ENCODE data around the gene GDNF.

Gene GDNF

DNA sequence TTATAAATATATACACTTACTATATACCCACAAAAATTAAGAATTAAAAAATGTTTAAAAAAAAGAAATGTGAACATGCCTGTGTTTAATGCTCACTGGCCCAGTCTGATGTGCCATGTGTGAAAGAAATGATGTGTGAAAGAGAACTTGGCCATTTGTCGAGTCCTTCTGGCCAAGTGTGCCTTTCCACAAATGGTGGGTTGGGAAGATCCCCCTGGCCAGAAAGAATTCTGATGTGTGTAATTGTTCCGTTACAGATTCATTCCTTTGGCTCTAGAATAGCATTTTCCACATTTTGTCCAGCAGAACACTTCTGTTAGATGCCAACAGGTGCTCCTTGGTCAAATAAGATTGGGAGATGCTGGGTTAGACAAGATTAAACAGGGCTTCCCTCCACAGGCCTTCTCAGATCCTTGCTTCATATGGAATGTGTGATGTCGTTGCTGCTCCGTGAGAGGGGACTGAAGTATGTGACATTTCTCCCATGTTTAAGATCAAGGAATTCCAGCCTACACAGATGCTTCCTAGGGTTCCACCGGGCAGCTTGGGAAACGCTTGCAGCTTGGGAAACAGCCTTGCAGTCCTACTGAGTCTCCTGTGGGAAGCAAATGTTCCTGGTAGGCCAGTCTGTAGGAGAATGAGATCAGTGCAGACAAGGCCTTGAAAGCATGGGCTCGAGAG lies 32.1 kb downstream of the GDNF start:
- Histone ChIP-seq H3K4me2 (ENCODE audit: insufficient read depth, low read length, poor library complexity, severe bottlenecking) (no peak overlapping the region), H2BK120ac (ENCODE audit: low read depth, low read length) (no peak overlapping the region), H3K27me3 (ENCODE audit: control insufficient read depth in 3 of 3, insufficient read depth in 3 of 3, low read depth in 1 of 3, low read length in 3 of 3) (peaks cover 0 to 3% (median 0%) of the 10 kb centered on the region in 3 experiments), H3K18ac (ENCODE audit: low read length) (no peak overlapping the region), H2AK5ac (ENCODE audit: low read depth, low read length) (no peak overlapping the region), H2BK15ac (ENCODE audit: low read length) (no peak overlapping the region), H4K8ac (ENCODE audit: low read depth, low read length) (no peak overlapping the region), H3K4me3 (ENCODE audit: low read length in 2 of 2) (no peak overlapping the region), H3K4ac (ENCODE audit: low read length) (no peak overlapping the region), H3K9me3 (replicated peaks in 1 of 2; ENCODE audit: control insufficient read depth in 2 of 2, insufficient read depth in 1 of 2, low read depth in 1 of 2, low read length in 2 of 2) (peaks cover 0 to 2% of the 10 kb centered on the region in 2 donors), H3K27ac (replicated peaks; ENCODE audit: low read length) (no peak overlapping the region), H4K91ac (ENCODE audit: low read depth, low read length, poor library complexity) (no peak overlapping the region), H3K36me3 (replicated peaks in 1 of 2; ENCODE audit: control insufficient read depth in 2 of 2, insufficient read depth in 2 of 2, low read length in 2 of 2) (no peaks in the 10 kb centered on the region), H3K4me1 (ENCODE audit: control insufficient read depth in 2 of 2, insufficient read depth in 1 of 2, low read depth in 1 of 2, low read length in 2 of 2) (no peaks in the 10 kb centered on the region), H2BK5ac (ENCODE audit: low read length) (no peak overlapping the region), H3K14ac (ENCODE audit: low read length) (no peak overlapping the region), H3K9ac (ENCODE audit: low read depth, low read length, poor library complexity) (no peak overlapping the region), H2BK12ac (ENCODE audit: low read length) (no peak overlapping the region), H3K79me1 (ENCODE audit: low read depth, low read length) (no peaks in the 10 kb centered on the region), H3K23ac (ENCODE audit: low read depth, low read length, poor library complexity) (no peak overlapping the region), H2AFZ (ENCODE audit: low read length) (peak overlapping the region; percentile 19)
- WGBS, 2 donors (ENCODE audit: extremely low coverage in 2 of 2, insufficient read length in 2 of 2, insufficient replicate concordance in 1 of 2) = no CpG with 5 or more reads among the region's 7 CpGs
- no peak for DNase-seq (ENCODE audit: low spot score)

DNA sequence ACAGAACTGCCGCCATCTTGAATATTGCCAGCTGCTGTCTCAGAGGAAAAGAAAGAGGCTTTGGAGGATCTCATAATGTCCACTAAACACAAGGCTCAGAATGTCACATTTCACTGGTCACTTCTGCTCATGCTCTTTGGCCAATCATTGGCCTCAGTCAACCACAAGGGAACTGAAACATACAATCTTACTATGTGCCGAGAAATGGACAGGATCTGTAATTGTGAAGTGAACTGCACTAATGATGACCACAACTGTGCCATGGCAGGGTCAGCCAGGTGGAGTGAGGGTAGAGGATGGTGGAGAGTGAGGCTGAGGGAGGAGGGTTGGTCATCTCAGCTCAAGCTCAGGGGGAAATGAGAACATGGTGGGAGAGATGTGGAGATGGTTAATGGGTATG lies 32.8 kb downstream of the GDNF start:
- Histone ChIP-seq H2BK120ac (ENCODE audit: low read depth, low read length) (no peak overlapping the region), H3K4me1 (ENCODE audit: control insufficient read depth in 2 of 2, insufficient read depth in 1 of 2, low read depth in 1 of 2, low read length in 2 of 2) (no peaks in the 10 kb centered on the region), H3K9ac (ENCODE audit: low read depth, low read length, poor library complexity) (no peak overlapping the region), H3K4me3 (ENCODE audit: low read length in 2 of 2) (no peak overlapping the region), H3K4me2 (ENCODE audit: insufficient read depth, low read length, poor library complexity, severe bottlenecking) (no peak overlapping the region), H2BK5ac (ENCODE audit: low read length) (no peak overlapping the region), H3K4ac (ENCODE audit: low read length) (no peak overlapping the region), H3K23ac (ENCODE audit: low read depth, low read length, poor library complexity) (no peak overlapping the region), H2AFZ (ENCODE audit: low read length) (no peak overlapping the region), H3K79me1 (ENCODE audit: low read depth, low read length) (no peaks in the 10 kb centered on the region), H2BK15ac (ENCODE audit: low read length) (no peak overlapping the region), H3K27ac (replicated peaks; ENCODE audit: low read length) (no peak overlapping the region), H3K14ac (ENCODE audit: low read length) (no peak overlapping the region), H3K18ac (ENCODE audit: low read length) (no peak overlapping the region), H3K36me3 (replicated peaks in 1 of 2; ENCODE audit: control insufficient read depth in 2 of 2, insufficient read depth in 2 of 2, low read length in 2 of 2) (no peaks in the 10 kb centered on the region), H3K27me3 (ENCODE audit: control insufficient read depth in 3 of 3, insufficient read depth in 3 of 3, low read depth in 1 of 3, low read length in 3 of 3) (no peaks in the 10 kb centered on the region), H4K91ac (ENCODE audit: low read depth, low read length, poor library complexity) (no peak overlapping the region), H4K8ac (ENCODE audit: low read depth, low read length) (no peak overlapping the region), H3K9me3 (replicated peaks in 1 of 2; ENCODE audit: control insufficient read depth in 2 of 2, insufficient read depth in 1 of 2, low read depth in 1 of 2, low read length in 2 of 2) (peaks cover 0 to 2% of the 10 kb centered on the region in 2 donors), H2BK12ac (ENCODE audit: low read length) (no peak overlapping the region), H2AK5ac (ENCODE audit: low read depth, low read length) (no peak overlapping the region)
- no CpG with 5 or more reads among the region's 2 CpGs for WGBS, 2 donors (ENCODE audit: extremely low coverage in 2 of 2, insufficient read length in 2 of 2, insufficient replicate concordance in 1 of 2)
- DNase-seq (ENCODE audit: low spot score) = no peak

DNA sequence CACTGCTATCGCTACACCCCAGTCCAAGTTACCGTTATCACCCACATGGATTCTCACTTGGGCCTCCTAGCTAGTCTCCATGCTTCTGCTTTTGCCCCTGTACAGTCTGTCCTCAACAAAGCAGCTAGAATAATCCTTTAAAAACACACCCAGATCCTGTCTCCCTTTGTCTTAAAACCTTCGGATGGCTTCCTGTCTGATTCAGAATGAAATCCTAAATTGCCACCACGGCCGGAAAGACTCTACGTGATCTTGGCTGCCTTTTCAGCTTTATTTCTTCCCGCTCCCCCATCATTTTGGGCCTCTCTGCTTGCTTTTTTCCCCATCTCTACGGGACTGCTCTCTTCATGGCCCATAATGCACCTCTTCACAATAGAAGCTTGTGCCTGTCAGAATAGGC lies 33.4 kb downstream of the GDNF start:
- Histone ChIP-seq H3K4me3 (ENCODE audit: low read length in 2 of 2) (no peak overlapping the region), H2BK15ac (ENCODE audit: low read length) (no peak overlapping the region), H3K9ac (ENCODE audit: low read depth, low read length, poor library complexity) (no peak overlapping the region), H3K27me3 (ENCODE audit: control insufficient read depth in 3 of 3, insufficient read depth in 3 of 3, low read depth in 1 of 3, low read length in 3 of 3) (no peaks in the 10 kb centered on the region), H3K4me2 (ENCODE audit: insufficient read depth, low read length, poor library complexity, severe bottlenecking) (no peak overlapping the region), H3K36me3 (replicated peaks in 1 of 2; ENCODE audit: control insufficient read depth in 2 of 2, insufficient read depth in 2 of 2, low read length in 2 of 2) (no peaks in the 10 kb centered on the region), H3K4me1 (ENCODE audit: control insufficient read depth in 2 of 2, insufficient read depth in 1 of 2, low read depth in 1 of 2, low read length in 2 of 2) (no peaks in the 10 kb centered on the region), H3K18ac (ENCODE audit: low read length) (no peak overlapping the region), H2AFZ (ENCODE audit: low read length) (no peak overlapping the region), H2BK12ac (ENCODE audit: low read length) (no peak overlapping the region), H3K4ac (ENCODE audit: low read length) (no peak overlapping the region), H3K23ac (ENCODE audit: low read depth, low read length, poor library complexity) (no peak overlapping the region), H4K91ac (ENCODE audit: low read depth, low read length, poor library complexity) (no peak overlapping the region), H3K27ac (replicated peaks; ENCODE audit: low read length) (no peak overlapping the region), H2BK5ac (ENCODE audit: low read length) (no peak overlapping the region), H4K8ac (ENCODE audit: low read depth, low read length) (no peak overlapping the region), H2AK5ac (ENCODE audit: low read depth, low read length) (no peak overlapping the region), H2BK120ac (ENCODE audit: low read depth, low read length) (no peak overlapping the region), H3K79me1 (ENCODE audit: low read depth, low read length) (no peaks in the 10 kb centered on the region), H3K9me3 (replicated peaks in 1 of 2; ENCODE audit: control insufficient read depth in 2 of 2, insufficient read depth in 1 of 2, low read depth in 1 of 2, low read length in 2 of 2) (peaks cover 0 to 2% of the 10 kb centered on the region in 2 donors), H3K14ac (ENCODE audit: low read length) (no peak overlapping the region)
- no peak for DNase-seq (ENCODE audit: low spot score)
- no CpG with 5 or more reads among the region's 8 CpGs for WGBS, 2 donors (ENCODE audit: extremely low coverage in 2 of 2, insufficient read length in 2 of 2, insufficient replicate concordance in 1 of 2)

DNA sequence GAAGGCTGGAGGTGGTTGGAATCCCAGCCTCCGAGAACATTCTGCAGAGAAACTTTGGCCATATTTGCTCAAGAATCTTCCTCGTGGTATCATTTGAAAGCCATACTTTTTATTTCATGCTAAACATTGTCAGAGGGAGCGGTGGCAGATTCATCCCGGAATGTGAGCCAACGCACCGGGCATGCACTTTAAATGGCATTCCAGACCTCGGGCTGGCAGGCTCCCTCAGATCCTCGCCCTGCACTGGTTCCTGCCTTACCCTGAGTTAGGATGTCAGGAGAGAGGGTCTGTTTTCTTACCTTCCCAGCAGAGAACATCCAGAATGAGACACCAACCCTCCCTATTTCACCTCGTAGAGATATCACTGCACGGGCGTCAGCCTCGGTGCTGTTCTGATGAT lies 33.8 kb downstream of the GDNF start:
- H3K23ac ChIP-seq (ENCODE audit: low read depth, low read length, poor library complexity) = no peak overlapping the region
- H3K36me3 ChIP-seq (replicated peaks in 1 of 2; ENCODE audit: control insufficient read depth in 2 of 2, insufficient read depth in 2 of 2, low read length in 2 of 2) = no peaks in the 10 kb centered on the region
- H3K4me1 ChIP-seq (ENCODE audit: control insufficient read depth in 2 of 2, insufficient read depth in 1 of 2, low read depth in 1 of 2, low read length in 2 of 2) = no peaks in the 10 kb centered on the region
- H3K4ac ChIP-seq (ENCODE audit: low read length) = no peak overlapping the region
- no peak overlapping the region for H3K27ac ChIP-seq (replicated peaks; ENCODE audit: low read length)
- H3K27me3 ChIP-seq (ENCODE audit: control insufficient read depth in 3 of 3, insufficient read depth in 3 of 3, low read depth in 1 of 3, low read length in 3 of 3) = no peaks in the 10 kb centered on the region
- H2AFZ ChIP-seq (ENCODE audit: low read length) = no peak overlapping the region
- H2AK5ac ChIP-seq (ENCODE audit: low read depth, low read length) = no peak overlapping the region
- DNase-seq (ENCODE audit: low spot score) = no peak
- no peak overlapping the region for H4K8ac ChIP-seq (ENCODE audit: low read depth, low read length)
- H2BK5ac ChIP-seq (ENCODE audit: low read length) = no peak overlapping the region
- H2BK15ac ChIP-seq (ENCODE audit: low read length) = no peak overlapping the region
- H3K79me1 ChIP-seq (ENCODE audit: low read depth, low read length) = no peaks in the 10 kb centered on the region
- H3K14ac ChIP-seq (ENCODE audit: low read length) = no peak overlapping the region
- H4K91ac ChIP-seq (ENCODE audit: low read depth, low read length, poor library complexity) = no peak overlapping the region
- no CpG with 5 or more reads among the region's 12 CpGs for WGBS, 2 donors (ENCODE audit: extremely low coverage in 2 of 2, insufficient read length in 2 of 2, insufficient replicate concordance in 1 of 2)
- H3K9me3 ChIP-seq (replicated peaks in 1 of 2; ENCODE audit: control insufficient read depth in 2 of 2, insufficient read depth in 1 of 2, low read depth in 1 of 2, low read length in 2 of 2) = peaks cover 0 to 2% of the 10 kb centered on the region in 2 donors
- H3K4me2 ChIP-seq (ENCODE audit: insufficient read depth, low read length, poor library complexity, severe bottlenecking) = no peak overlapping the region
- H3K9ac ChIP-seq (ENCODE audit: low read depth, low read length, poor library complexity) = no peak overlapping the region
- H2BK120ac ChIP-seq (ENCODE audit: low read depth, low read length) = no peak overlapping the region
- no peak overlapping the region for H3K4me3 ChIP-seq (ENCODE audit: low read length in 2 of 2)
- no peak overlapping the region for H3K18ac ChIP-seq (ENCODE audit: low read length)
- no peak overlapping the region for H2BK12ac ChIP-seq (ENCODE audit: low read length)
